Purkinje cell (primary cell): ENCODE results near the gene PDK3. TPM values are rescaled to one million over a fixed set of nuclear protein-coding genes. Genes with fewer than 3 reads are reported as not detected.

Source experiments
- polyA plus RNA-seq: library from polyadenylated mRNA; unstranded; fragments of >200 nt; fragmentation: Nextera tagmentation; gene quantifications from 2 replicates; pipeline ENCODE4 v1.2.1, GENCODE V29; 2014

Gene PDK3
- polyA plus RNA-seq = 11.2 and 12.9 TPM in 2 replicates

DNA sequence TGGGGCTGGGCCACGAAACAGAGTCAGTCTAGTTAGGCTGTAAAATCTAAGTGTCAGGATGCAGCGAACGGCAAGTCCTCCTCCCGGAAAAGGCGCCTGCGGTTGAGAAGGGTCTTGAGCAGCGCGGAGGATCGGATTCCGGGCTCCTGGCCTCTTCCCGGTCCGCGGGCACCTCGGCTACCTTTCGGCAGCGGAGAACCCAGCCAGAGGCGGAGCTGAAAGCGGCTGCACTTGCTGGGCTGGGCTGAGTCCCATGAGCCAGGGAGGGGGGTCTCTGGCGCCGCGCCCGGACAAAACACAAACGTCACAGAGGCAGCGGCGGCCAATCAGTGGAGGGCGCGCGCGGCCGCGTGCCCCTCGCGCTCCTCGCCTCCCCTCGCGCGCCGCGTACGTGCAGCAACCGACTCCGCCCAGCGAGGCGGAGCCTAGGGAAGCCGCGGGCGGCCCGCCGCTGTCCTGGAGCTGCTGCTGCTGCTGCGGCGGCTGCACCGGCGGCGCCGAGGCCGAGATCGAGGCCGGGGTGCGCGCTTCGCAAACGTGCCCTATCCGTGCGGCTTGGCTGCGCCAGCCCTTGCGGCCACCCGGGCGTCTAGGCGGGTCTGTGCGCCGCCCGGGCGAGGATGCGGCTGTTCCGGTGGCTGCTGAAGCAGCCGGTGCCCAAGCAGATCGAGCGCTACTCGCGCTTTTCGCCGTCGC is at the start of gene PDK3:
TSS of gene PDK3 (plus strand) at position 451 of the 696 bp plus-strand sequence. CDS start at position 621, 170 bp downstream.

Other genes starting within 250 kb of the PDK3 start
- gene SUPT20HL2, start 151.2 kb upstream of the PDK3 start, polyA plus RNA-seq = not detected in 2 replicates
- not detected in 2 replicates for gene SUPT20HL1, start 104.6 kb upstream of the PDK3 start, polyA plus RNA-seq
- 0.71 and 0.88 TPM in 2 replicates for gene PCYT1B, start 182.1 kb downstream of the PDK3 start, polyA plus RNA-seq
- gene POLA1, start 228.6 kb downstream of the PDK3 start, polyA plus RNA-seq = 1.1 and 1.4 TPM in 2 replicates